NCI-H1694 (cell line): ENCODE results near the gene GPR34.

Source experiments
- DNase-seq: peaks from one replicate; lab custom pipeline; 2025; lab: John Stamatoyannopoulos, UW

GPR34 gene

DNA sequence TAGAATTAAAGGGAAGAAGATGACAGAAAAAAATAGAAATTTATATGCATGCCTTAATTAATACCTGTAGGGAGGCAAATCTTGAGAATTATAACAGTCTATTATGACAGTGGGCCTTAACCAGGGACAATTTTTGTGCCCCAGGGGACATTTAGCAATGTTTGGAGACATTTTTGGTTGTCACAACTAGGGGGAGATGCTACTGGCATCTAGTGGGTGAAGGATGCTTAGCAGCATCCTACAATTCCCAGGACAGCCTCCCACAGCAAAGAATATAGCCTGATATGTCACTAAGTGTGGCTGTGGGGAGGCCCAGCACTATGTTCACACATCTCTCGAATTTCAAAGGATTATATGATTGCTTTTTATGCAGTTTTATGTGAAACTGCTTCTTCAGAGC, 45.8 kb downstream of the GPR34 start:
- DNase-seq = no peak

DNA sequence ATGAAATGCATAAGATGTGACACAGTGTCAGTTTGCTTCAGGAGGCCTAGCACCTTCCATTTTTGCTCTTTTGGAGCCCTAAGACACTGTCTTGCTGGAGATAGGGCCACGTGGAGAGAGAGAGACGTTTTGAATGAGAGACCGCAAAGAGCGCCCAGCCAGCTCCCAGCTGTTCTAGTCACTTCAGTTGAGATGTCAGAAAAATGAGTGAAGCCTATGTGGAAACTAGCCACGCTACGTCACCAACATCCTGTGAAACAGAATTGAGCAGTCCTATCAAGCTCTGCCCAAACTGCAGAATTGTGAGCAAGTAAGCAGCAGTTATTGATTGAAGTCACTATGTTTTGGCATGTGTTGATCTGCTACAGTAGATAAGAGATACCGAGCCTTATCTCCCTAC, 48.3 kb downstream of the GPR34 start:
- DNase-seq = no peak

DNA sequence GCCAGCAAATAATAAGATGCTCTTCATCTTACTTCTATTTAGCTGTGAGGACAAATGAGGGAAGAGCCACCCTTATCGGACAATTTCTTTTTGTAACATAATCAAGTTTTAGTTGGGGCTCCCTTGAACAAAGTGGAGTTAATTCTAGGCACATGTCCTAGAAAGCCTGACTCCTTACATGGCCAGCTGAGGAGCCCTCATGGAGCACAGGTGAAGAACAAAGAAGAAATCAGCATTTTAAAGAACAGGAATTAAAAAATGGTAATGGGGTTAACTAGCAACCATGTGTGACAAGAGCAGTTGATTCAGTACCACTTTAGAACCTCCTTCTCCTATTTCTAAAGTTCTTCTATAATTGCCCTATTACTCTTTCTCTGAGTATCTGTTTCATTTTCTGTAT, 51.1 kb downstream of the GPR34 start:
- DNase-seq = no peak
